Fibroblast of skin of back (primary cell): ENCODE results near the gene SPRR3.
"Not testable (repeated sequence)": the region's sequence is repeated elsewhere in the genome, so short reads cannot be mapped to it uniquely, and the experiment has no call there.

ENCODE experiments used
- DNase-seq: peaks from one replicate; pipeline ENCODE4 v3.0.0-alpha.2; 2013

Gene SPRR3

DNA sequence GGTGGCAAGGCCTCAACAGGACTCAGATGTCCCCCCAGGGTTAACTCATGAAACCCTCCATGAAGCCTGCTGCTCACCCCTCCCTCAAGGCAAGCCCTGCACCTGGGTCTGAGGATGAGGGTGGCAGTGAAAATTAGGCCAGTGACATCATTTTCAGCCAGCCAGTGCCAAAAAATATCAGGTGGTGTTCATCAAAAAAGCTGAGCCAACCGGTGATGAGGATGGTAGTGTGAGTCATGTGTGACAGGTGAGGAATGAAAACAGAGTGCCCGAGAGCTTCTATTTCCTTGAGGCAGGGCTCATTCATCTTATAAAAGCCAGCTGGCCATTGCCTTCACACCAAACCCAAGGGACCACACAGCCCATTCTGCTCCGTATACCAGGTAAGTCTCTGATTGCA, 17.8 kb upstream of the SPRR3 start, which contains the start of gene SPRR1A:
TSS of gene SPRR1A (plus strand) at position 339 of the 400 bp plus-strand sequence. CDS start 1,150 bp downstream, outside the sequence.
- DNase-seq: no peak

DNA sequence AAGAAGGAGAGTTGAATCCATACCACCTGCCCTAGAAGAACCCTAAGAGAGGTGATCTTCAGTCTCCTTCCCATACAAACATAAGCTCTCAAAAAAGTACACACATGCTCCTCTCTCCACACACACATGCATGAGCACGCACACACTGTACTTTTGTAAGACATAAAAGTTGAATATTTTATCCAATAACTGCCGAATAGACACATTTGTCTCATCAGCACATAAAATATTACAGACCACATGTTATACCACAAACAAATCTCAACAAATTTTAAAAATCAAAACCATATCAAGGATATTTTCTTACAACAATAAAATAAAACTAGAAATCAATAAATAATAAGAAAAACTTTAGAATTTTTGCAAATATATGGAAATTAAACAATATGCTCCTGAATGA, 15.0 kb upstream of the SPRR3 start:
- no peak for DNase-seq

DNA sequence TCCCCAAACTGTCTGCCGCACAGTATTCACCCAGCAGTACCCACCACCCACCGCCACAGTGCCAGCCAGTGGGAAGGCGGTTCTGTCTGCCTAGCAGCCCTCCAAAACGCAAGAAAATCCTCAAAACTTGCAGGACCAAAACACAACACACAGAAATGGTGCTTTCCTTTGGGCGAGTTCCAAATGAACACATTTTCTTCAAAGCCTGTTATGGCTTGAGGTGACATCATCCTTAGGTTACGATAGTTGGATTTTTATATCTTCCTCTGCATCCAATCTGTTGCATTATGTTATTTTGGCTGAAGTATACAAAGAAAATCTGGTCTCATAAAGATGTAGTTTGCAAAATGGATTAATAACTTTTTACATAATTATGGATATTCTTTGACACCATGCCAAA, 8.4 kb upstream of the SPRR3 start:
- DNase-seq: no peak

DNA sequence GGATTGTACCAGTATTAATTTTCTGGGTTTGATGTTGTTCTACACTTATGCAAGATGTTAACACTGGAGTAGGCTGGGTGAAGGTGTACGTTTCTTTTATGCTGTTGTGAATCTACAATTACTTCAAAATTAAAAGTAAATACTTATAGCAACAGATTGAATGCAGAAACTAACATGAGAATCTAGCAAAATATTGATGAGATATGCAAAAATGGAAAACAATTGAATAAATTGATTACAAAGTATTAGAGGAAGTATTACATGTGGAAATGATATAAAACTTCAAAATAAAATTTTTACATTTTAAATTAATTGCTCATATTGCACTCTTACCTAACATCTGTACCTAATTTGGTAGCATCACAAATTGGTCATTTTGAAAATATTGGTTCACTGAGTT, 5.7 kb upstream of the SPRR3 start:
- no peak for DNase-seq

DNA sequence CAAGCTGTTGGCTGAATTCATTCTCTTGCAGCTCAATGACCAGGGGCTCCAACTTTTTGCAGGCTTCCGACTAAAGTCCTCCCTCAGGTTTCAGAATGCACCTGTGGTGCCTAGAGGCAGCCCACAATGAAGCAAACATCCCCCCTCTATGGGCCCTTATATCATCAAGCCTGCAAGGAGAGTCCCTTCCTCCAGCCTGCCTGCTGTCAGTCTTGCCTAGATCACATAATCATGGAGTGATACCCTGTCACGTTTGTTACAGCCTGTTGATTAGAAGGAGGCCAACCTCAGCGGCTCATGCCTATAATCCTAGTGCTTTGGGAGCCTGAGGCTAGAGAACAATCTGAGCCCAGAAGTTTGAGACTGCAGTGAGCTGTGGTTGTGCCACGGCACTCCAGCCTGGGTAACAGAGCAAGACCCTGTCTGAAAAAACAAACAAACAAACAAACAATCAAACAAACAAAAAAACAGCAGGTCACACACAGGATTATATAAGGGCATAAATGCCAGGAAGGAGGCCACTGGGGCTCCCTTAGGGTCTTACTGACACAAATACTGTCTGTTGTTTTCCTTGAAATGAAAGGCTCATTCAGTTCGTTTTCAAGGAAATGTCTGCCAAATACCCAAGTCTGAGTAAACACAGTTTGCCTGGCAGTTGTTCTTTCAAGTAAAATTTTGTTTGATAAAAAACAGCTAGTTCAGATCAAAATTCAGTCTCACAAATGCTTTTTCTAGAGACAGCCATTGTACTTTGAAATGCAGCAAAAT, 4.7 kb upstream of the SPRR3 start:
- DNase-seq: no peak

DNA sequence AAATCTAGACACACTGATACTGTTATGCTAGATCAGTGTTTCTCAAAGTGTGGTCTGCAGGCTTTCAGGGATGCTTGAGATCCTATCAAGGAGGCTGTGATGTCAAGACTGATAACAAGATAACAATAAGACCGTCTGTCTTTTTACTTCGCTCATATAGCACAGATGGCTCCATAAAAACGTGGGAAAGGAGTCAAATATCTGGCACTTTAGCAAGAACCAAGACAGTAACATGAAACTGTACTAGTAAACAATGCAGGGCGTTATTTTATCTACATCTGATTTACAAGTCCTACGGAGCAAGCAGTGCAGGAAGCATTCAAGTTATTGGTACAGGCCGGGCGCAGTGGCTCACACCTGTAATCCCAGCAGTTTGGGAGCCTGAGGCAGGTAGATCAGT, 3.6 kb upstream of the SPRR3 start:
- no peak for DNase-seq

DNA sequence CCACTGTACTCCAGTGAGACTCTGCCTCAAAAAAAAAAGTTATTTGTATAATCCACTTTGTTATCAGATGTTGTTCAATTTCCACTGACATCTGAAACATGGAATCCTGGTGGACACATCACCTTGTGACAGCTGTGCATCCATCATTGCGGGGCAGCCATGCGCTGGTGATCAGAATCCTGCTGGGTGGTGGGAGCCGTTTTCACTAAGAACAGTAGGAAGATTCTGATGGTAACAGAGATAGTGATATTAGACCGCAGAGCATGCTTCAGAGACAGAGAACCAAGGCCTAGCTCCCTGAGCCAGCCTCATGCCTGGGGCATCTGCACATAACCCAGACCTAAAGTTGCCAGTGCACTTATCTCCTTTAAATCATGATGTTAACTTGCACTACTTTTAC, 3.1 kb upstream of the SPRR3 start:
- no peak for DNase-seq

DNA sequence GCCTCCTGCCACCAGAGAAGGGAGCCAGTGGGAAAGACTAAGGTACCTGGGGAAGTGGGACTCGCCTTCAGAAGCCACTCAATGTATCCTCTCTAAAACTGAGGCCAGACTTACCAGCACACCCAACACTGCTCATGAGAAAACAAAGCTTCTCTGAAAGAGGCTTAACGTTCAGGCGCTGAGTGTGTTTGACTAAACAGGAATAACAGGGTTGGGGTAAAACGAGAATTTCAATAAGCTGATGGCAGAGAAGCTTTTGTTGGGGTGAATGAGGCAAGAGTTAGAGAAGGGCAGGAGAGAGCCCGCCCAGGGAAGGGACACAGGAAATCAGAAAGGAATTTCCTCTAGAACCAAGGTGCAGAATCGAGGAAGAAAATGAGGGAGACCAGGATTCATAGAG, 1.7 kb upstream of the SPRR3 start:
- no peak for DNase-seq

DNA sequence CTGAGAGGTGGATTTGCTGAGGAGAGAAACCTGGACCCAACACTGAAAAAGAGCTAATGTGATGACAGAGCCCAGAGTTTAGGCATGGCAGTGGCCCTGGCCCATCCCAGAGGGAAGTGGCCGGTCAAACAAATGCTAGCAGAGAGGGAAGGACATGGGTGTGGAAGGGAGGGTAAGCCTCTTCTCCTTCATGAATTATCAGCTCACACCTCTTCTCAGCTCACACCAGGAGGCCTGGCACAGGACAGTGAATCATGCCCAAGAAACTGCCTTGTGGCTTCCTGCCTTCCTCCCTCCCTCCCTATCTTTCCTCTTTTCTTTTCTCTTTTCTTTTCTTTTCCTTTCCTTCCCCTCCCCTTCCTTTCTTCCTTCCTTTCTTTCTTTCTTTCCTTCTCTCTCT, 1.3 kb upstream of the SPRR3 start:
- no peak for DNase-seq

DNA sequence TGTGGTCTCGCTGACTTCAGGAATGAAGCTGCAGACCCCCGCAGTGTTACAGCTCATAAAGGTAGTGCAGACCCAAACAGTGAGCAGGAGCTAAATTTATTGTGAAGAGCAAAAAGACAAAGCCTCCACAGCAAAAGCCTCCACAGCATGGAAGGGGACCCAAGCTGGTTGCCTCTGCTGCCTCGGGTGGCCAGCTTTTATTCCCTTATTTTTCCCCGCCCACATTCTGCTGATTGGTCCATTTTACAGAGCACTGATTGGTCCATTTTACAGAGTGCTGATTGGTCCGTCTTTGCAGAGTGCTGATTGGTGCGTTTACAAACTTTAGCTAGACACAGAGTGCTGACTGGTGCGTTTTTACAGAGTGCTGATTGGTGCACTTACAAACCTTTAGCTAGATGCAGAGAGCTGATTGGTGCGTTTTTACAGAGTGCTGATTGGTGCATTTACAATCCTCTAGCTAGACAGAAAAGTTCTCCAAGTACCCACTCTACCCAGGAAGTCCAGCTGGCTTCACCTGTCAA, 9.7 kb downstream of the SPRR3 start:
- not testable (repeated sequence) for DNase-seq

DNA sequence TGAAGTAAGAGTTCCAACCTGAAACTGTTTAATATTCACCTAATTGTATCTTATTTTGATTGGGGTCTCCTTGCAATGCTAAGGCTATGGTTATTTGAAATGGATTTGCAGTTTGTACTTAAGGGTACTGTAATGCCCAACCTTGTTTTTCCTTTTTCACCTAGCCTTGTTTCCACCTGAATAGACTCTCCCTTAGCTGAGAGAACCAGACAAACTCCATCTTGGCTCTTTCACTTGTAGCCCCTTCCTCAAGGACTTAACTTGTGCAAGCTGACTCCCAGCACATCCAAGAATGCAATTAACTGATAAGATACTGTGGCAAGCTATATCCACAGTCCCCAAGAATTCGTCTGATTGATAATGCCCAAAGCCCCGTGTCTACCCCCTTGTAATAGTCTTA, 20.3 kb downstream of the SPRR3 start:
- DNase-seq: not testable (repeated sequence)

DNA sequence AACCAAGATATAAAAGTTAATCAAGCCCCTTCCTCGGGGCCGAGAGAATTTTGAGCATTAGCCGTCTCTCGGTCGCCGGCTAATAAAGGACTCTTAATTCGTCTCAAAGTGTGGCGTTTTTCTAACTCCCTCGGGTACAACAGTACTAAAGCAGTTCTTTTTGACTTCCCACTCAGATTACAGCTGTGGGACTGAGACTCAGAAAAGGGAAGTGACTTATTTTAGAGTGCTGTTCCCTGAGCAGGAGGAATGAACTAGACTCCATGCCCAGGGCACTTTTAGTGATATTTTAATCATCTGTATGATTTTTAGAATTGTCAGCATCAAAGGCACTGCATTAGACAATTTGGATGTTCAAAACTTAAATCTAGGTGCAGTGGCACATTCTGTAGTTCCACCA, 20.8 kb downstream of the SPRR3 start:
- not testable (repeated sequence) for DNase-seq

DNA sequence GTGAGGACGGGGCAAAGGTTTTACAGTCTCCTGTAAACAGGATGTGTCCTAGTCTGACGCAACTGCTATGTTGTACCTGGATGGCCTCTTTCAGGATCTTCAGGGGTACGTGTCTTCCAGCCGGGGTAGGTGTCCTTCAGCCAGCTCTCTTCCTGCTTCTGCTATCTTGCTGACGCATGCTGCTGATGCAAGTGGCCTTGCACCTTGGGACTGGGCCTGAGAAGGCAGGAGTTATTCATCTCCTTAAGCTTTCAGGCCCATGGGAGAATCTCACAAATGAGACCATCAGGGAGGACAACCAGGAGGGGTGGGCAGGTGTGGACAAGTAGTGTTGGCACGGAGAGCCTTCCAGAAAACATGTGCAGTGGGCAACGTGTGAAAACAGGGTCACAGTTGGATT, 21.6 kb downstream of the SPRR3 start:
- DNase-seq: no peak

DNA sequence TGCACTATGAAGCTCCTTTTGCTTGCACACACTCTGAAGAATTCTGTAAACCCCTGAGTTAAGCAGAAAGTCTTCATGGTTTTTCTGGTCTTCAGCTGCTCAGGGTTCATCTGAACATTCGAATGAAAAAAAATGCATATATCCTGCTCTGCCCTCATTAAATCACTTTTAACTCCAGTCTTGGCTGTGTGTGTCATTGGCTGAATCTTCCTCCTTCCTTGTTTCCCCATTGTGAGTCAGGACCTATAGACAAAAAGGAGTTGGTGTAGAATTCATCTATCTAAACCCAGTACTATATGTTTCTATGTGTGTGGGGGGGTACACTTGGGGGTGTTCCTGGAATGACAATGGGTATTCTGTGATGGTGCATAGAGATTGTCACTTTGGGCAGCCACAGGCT, 22.9 kb downstream of the SPRR3 start:
- no peak for DNase-seq

DNA sequence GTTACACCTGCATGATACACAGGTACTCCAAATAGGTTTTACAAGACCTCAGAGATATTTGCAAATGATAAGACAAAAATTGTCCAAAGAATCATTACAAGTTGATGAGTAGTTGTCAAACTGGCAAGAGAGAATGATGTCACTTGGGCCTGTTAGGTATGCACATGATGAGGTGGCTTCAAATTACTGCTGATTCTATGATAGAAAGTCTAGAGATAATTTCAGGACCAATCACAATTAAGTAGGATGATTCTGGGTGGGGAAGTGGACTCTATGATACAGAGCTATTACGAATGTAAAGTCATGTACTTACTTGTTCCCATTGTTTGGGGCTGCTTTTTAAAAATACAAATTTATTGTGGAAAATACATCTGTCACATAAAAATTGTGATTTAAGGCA, 24.2 kb downstream of the SPRR3 start:
- no peak for DNase-seq

DNA sequence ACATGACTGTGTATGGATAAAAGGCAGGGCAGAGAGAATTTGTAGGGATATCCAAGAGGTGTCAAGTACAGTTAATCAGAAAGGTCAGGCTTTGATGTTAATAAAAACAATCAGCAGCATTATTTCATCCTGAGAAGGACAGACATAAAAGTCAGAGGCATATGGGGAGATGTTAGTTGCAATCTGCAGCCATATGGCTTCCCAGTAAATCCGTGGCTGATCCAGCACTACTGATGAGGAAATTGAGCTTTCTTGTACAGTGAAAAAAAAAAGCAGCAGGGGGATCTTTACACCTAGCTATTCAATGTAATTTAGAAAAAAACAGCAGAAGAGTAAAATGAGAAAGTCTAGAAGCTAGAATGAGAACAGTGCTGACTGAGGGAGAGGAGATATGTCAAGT, 27.2 kb downstream of the SPRR3 start:
- DNase-seq: no peak

DNA sequence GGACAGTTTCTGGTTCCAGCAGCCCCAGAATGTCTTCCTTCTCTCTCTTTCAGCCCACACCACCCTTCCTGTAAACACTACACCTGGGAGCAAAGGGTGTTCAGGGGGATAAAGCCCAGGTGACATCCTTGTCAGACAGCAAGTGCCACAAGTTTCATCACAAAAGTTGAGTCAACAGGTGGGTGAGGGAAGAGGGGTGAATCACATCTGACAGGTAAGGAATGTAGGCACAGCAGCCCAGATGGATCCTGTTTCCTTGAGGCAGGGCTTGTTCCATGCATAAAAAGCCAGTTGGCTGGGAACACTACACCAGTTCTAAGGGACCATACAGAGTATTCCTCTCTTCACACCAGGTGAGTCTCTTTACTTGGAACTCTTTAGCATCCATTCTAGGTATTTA, 29.3 kb downstream of the SPRR3 start, which contains the start of gene SPRR1B:
TSS of gene SPRR1B (plus strand) at position 309 of the 400 bp plus-strand sequence. CDS start 1,143 bp downstream, outside the sequence.
- no peak for DNase-seq

DNA sequence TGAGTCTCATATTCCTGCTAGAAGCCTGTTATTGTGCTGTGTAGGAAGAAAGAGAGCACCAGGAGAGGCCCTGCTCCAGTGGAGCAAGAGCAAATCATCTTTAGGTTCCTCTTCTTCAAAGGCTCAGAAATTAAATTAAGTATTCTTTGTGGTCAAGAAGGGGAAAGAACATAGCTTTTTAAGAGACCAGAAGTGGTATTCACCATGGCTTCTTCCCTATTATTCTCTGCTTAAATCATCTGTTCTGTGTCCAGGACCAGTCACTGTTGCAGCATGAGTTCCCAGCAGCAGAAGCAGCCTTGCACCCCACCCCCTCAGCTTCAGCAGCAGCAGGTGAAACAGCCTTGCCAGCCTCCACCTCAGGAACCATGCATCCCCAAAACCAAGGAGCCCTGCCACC, 30.5 kb downstream of the SPRR3 start:
- DNase-seq: no peak

DNA sequence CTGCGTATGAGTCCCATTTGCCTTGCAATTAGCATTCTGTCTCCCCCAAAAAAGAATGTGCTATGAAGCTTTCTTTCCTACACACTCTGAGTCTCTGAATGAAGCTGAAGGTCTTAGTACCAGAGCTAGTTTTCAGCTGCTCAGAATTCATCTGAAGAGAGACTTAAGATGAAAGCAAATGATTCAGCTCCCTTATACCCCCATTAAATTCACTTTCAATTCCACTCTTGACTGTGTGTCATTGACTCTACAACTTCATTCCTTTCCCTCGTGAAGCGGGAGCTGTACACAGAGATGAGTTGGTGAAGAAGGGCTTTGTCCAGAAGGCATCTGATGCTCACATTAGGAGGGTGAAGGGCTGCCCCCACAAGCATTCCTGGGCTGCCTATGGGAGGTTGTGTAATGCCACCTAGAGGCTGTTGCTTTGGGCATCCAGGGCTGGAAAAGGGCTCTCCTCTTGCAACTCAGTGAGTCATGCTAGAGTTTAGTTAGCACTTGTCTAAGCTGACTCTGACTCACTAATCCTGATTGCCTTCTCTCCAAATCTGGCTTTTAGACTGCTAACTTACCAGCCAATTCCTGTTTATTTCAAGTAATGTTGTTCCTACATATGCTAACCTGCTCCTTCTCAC, 31.2 kb downstream of the SPRR3 start:
- peak; percentile 50 for DNase-seq

DNA sequence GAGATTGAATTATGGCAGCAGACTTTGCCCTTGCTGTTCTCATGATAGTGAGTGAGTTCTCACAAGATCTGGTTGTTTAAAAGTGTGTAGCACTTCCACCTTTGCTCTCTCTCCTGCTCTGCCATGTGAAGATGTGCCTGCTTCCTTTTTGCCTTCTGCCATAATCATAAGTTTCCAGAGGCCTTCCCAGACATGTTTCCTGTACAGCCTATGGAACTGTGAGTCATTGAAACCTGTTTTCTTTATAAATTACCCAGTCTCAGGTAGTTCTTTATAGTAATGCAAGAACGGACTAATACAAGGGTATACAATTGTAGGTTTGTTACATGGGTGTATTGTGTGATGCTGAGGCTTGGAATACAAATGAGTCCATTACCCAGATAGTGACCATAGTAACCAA, 33.7 kb downstream of the SPRR3 start:
- DNase-seq: no peak

DNA sequence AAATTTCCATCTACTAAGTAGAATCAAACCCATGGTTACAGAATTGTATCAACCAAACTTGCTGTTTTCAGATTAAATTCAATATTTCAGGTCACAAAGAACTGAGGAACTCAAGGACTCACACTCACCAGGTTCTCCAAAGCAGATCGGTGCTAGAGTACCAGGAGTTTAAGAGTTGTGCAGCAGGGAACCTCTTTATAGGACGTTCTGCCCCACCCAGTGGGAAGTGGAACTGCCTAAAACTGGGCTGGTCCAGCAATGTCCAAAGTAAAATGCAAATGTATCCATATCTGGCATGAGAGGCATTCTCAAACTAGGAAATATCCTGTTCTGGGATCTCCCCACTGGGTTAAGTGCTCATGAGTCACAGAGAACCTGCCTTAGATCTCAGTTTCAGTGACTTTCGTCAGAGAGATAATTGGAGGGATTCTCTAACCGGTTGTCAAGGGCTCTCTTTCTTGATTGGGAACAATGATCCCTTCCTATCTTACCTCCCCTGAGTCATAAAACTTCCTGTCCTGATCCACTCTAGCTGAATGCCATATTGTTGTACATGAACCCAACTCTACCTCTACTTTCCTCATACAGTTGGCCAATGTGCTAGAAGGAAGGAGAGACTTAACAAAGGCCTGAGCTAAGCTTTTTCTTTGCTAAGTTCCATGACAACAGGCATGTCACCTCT, 39.5 kb downstream of the SPRR3 start, which contains the start of gene SPRR2D:
TSS of gene SPRR2D (minus strand) at position 171 of the 682 bp plus-strand sequence. CDS start 774 bp downstream, outside the sequence.
- DNase-seq: no peak

DNA sequence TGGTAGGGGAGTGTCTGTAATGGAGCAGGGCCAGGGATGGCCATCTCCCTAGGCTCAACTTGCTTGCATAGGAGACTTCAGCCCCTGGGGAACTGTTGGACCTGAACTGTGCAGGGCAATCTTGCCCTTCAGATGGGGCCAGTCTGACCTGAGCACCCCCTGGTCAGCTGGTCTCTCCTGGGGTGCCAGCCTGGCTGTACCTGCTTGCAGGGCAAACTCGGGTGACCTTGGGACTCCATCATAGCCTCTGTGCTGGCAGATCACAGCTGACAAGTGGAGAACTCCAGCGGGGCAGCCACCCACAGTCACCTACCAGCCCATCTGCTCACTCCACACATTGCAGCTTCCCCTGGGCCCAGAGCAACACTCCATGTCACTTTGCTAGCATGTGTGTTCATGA, 47.7 kb downstream of the SPRR3 start:
- DNase-seq: no peak
